ENCODE measurements around the gene POU2F1. TPM values are rescaled to one million over a fixed set of nuclear protein-coding genes. Genes with fewer than 3 reads are reported as not detected.
A peak's percentile ranks its signal among the peaks of the same experiment; 100 is the strongest.
"Not testable (repeated sequence)": the region's sequence is repeated elsewhere in the genome, so short reads cannot be mapped to it uniquely, and the experiment has no call there.

The POU2F1 gene
- total RNA-seq, 4 donors from 2014 or later, result 11.5 to 23.1 (median 17.0) TPM

DNA sequence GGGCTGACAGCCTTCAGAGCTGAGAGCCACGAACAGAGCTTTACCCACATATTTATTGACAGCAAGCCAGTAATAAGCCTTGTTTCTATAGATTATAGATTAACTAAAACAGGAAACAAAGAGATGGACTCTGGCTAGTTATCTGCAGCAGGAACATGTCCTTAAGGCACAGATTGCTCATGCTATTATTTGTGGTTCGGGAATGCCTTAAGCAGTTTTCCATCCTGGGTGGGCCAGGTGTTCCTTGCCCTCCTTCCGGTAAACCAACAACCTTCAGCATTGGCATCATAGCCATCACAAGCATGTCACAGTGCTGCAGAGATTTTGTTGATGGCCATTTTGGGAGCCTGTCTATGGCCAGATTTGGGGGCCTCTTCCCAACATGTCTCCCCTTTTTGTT is 96.8 kb downstream of the POU2F1 start:
- no peaks in the 10 kb centered on the region for H3K36me3 ChIP-seq
- H3K9me3 ChIP-seq, result peaks cover 0 to 37% (median 13%) of the 10 kb centered on the region in 4 donors
- no peaks in the 10 kb centered on the region for H3K27me3 ChIP-seq
- H3K4me1 ChIP-seq, result no peaks in the 10 kb centered on the region
- no peak for TF ChIP-seq POLR2A (IDR thresholded peaks at IDR 0.05)
- TF ChIP-seq, protein P1, sequence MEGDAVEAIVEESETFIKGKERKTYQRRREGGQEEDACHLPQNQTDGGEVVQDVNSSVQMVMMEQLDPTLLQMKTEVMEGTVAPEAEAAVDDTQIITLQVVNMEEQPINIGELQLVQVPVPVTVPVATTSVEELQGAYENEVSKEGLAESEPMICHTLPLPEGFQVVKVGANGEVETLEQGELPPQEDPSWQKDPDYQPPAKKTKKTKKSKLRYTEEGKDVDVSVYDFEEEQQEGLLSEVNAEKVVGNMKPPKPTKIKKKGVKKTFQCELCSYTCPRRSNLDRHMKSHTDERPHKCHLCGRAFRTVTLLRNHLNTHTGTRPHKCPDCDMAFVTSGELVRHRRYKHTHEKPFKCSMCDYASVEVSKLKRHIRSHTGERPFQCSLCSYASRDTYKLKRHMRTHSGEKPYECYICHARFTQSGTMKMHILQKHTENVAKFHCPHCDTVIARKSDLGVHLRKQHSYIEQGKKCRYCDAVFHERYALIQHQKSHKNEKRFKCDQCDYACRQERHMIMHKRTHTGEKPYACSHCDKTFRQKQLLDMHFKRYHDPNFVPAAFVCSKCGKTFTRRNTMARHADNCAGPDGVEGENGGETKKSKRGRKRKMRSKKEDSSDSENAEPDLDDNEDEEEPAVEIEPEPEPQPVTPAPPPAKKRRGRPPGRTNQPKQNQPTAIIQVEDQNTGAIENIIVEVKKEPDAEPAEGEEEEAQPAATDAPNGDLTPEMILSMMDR (IDR thresholded peaks at IDR 0.05), result no peak
- H3K27ac ChIP-seq, result no peak overlapping the region
- no peak for DNase-seq
- no peak overlapping the region for H3K4me3 ChIP-seq

DNA sequence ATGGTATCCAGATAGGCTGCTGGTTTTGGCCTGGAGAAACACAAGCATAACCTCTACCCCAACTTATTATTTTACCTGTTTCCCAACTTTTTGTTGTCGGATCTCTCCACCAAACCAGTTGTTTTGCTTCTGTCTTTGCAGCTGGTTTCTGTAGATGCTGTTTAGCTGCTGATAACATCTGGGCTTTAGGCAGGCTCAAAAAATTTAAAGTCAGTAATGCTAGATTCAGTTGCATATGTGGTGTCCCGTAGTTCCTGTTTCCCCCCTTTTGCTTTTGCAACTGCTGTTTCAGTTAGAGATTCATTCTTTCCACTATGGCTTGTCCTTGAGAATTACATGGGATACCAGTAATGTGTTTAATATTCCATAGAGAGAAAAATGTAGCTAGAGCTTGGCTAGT is 98.5 kb downstream of the POU2F1 start:
- H3K9me3 ChIP-seq, result peaks cover 0 to 53% (median 20%) of the 10 kb centered on the region in 4 donors
- H3K27ac ChIP-seq, H3K4me3 ChIP-seq, H3K27me3 ChIP-seq, H3K4me1 ChIP-seq, H3K36me3 ChIP-seq, DNase-seq: not testable (repeated sequence)

DNA sequence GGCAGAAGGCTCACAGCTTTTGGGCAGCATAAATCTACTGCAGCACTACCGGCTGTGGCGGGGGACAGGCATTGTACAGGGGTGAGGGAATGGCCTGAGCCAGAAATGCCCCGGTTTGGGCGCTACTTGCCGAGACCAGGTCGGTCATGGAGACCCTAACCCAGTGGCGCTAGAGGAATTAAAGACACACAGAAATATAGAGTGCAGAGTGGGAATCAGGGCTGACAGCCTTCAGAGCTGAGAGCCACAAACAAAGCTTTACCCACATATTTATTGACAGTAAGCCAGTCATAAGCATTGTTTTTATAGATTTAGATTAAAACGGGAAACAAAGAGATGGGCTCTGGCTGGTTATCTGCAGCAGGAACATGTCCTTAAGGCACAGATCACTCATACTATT is 101.8 kb downstream of the POU2F1 start:
- H3K36me3 ChIP-seq, result peaks cover 0 to 4% (median 0%) of the 10 kb centered on the region in 3 donors
- H3K27me3 ChIP-seq, result no peaks in the 10 kb centered on the region
- no peak overlapping the region for H3K27ac ChIP-seq
- H3K4me1 ChIP-seq, result no peaks in the 10 kb centered on the region
- TF ChIP-seq POLR2A (IDR thresholded peaks at IDR 0.05), result no peak
- TF ChIP-seq, protein P1 (IDR thresholded peaks at IDR 0.05), result no peak
- no peak overlapping the region for H3K4me3 ChIP-seq
- peaks cover 0 to 51% (median 18%) of the 10 kb centered on the region in 4 donors for H3K9me3 ChIP-seq
- no peak for DNase-seq

DNA sequence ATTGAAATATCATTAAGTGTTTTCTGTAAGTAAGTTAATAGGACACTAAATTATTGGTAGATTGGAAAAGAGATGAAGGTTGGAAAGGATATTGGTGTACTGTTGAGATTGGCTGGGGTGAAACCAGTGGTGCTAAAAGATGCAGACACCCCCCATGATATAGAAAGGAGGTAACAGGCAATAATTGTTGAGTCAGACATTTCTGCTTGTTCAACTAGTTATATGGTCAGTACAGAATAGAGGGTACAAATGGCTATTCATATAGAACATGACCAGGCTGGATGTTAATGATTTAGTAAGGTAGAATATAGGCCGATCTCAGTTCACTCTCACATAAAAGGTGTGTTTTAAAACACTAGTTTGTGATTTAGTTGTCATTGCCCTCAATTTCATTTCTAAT is 104.5 kb downstream of the POU2F1 start:
- no peak overlapping the region for H3K4me3 ChIP-seq
- H3K9me3 ChIP-seq, result peaks cover 0 to 37% (median 11%) of the 10 kb centered on the region in 4 donors
- DNase-seq, result no peak
- TF ChIP-seq, protein P1 (IDR thresholded peaks at IDR 0.05), result no peak
- no peak for TF ChIP-seq POLR2A (IDR thresholded peaks at IDR 0.05)
- H3K27me3 ChIP-seq, result no peaks in the 10 kb centered on the region
- H3K27ac ChIP-seq, result no peak overlapping the region
- H3K36me3 ChIP-seq, result peaks cover 0 to 4% (median 0%) of the 10 kb centered on the region in 3 donors
- no peaks in the 10 kb centered on the region for H3K4me1 ChIP-seq

DNA sequence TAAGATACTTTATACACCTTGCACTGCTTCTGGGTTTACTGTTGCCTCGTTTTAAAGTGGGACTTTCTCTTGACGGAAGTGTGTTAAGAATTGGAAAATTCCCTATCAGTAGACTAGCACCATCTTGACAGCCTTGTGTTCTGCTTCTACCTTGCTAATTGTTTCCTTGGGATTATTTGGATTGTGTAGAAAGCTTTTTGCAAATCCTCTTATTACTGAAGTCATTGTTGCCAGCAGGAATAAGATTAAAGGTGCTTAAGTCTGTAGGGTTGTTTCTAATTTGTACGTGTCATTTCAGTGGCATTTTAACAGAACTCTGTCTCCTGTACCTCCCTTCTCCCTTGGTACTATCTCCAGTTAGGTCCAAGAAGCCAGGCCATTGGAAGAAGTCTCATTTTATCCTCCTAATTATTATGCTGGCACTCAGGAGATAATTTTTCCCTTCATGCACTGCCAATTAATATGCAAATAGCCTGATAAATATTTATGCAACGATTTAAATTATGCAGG is 107.7 kb downstream of the POU2F1 start:
- no peak for DNase-seq
- peaks cover 0 to 12% (median 2%) of the 10 kb centered on the region in 4 donors for H3K9me3 ChIP-seq
- H3K4me1 ChIP-seq, result no peaks in the 10 kb centered on the region
- H3K27ac ChIP-seq, result peak overlapping the region in 1 of 4 donors; percentile 67
- TF ChIP-seq, protein P1 (IDR thresholded peaks at IDR 0.05), result no peak
- no peak for TF ChIP-seq POLR2A (IDR thresholded peaks at IDR 0.05)
- H3K27me3 ChIP-seq, result no peaks in the 10 kb centered on the region
- H3K36me3 ChIP-seq, result peaks cover 0 to 4% (median 0%) of the 10 kb centered on the region in 3 donors
- H3K4me3 ChIP-seq, result no peak overlapping the region

DNA sequence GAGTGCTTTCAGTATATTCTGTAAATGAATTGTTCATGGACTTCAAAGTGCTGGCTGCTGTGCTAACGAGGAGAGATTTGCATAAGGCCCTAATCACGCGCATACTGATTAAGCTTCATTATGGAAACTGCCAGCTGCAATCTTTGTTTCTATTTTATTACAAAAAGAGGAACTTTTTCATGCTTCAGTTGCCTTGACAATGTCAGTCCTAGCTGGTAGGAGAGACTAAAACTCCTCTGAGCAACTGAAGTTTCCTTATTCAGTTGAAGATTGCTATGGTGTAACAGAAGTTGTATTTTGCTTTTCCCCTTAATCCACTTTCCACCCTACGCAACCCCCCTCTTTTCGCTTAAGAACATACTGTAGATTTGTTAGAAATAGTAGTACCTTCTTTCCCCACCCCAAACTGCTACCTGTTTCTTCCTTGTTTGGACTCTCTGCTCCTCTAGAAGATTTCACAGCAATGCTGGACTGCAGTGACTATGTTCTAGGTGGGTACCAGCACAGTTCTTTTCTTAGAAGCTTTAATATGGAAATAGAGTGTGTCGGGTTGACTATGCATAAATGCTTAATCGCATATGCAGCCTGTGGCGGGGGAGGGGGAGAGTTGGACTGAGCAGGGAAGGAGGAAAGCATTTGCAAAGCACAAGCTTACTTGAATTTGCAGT is 108.3 kb downstream of the POU2F1 start:
- peak in 2 of 3 donors; percentile 60 to 63 for DNase-seq
- Histone ChIP-seq H3K27ac (peak overlapping the region in 1 of 4 donors; percentile 67), H3K27me3 (no peaks in the 10 kb centered on the region), H3K9me3 (peaks cover 0 to 6% (median 0%) of the 10 kb centered on the region in 4 donors), H3K4me1 (no peaks in the 10 kb centered on the region), H3K4me3 (no peak overlapping the region), H3K36me3 (no peaks in the 10 kb centered on the region)
- TF ChIP-seq POLR2A (IDR thresholded peaks at IDR 0.05), result no peak
- TF ChIP-seq, protein P1 (IDR thresholded peaks at IDR 0.05), result no peak

All from Peyer's patch (tissue), 4 donors.